ENCODE measurements around the gene ORC2.

DNA sequence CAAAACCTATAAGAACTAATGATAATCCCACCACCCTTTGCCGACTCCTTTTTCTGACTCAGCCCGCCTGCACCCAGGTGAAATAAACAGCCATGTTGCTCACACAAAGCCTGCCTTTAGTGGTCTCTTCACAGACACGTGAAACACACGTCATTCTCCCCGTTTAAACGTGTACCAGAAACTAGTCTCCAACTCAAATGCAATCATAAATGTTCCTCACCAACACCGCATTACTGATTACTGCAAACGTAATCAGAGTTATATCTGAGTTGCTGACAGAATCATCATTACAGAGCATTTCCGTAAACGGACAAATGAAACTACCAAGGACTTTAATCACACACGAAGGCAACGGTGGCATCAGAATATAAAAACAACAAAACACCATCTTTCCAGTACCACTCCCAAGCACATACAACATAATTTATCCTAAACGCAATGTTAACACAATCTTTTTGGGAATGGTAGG, 100.9 kb downstream of the ORC2 start:
- TF ChIP-seq, protein P1, sequence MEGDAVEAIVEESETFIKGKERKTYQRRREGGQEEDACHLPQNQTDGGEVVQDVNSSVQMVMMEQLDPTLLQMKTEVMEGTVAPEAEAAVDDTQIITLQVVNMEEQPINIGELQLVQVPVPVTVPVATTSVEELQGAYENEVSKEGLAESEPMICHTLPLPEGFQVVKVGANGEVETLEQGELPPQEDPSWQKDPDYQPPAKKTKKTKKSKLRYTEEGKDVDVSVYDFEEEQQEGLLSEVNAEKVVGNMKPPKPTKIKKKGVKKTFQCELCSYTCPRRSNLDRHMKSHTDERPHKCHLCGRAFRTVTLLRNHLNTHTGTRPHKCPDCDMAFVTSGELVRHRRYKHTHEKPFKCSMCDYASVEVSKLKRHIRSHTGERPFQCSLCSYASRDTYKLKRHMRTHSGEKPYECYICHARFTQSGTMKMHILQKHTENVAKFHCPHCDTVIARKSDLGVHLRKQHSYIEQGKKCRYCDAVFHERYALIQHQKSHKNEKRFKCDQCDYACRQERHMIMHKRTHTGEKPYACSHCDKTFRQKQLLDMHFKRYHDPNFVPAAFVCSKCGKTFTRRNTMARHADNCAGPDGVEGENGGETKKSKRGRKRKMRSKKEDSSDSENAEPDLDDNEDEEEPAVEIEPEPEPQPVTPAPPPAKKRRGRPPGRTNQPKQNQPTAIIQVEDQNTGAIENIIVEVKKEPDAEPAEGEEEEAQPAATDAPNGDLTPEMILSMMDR (IDR thresholded peaks at IDR 0.05): no peak
- peak; percentile 14 to 29 for TF ChIP-seq POLR2A (IDR thresholded peaks at IDR 0.05)
